ENCODE results near the gene KHDC3L. TPM values are rescaled to one million over a fixed set of nuclear protein-coding genes. Genes with fewer than 3 reads are reported as not detected.

The KHDC3L gene, protein sequence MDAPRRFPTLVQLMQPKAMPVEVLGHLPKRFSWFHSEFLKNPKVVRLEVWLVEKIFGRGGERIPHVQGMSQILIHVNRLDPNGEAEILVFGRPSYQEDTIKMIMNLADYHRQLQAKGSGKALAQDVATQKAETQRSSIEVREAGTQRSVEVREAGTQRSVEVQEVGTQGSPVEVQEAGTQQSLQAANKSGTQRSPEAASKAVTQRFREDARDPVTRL
- total RNA-seq, result not detected
- not detected for polyA plus RNA-seq
- 0 reads per million in 6 experiments for total RNA-seq

DNA sequence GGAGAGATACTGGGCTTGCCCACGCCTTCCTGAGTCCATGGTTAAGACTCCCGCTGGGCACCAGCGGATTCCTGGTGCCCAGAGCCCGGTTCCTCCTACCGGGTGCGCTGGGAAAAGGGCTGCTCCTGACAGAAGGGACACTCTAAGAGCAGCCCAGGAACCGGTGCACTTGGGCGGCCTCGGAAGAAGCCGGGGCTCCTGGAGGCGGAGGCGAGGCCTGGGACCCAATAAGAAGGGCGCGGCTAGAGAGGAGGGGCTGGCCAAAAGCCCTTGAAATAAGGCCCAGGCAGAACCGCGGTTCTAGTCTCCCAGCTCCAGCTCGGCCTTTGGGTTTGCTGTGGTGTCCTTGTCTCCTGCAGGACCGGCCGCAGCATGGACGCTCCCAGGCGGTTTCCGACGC is at the start of gene KHDC3L:
Gene KHDC3L (plus strand): TSS at position 301 of the 400 bp plus-strand sequence. CDS start 72 bp downstream, at position 373.
- ATAC-seq, result no peak
- H3K36me3 Mint-ChIP-seq, result no peaks in the 10 kb centered on the region
- DNase-seq, result no peak
- H3K4me3 Mint-ChIP-seq, result no peak within 1 kb of the TSS
- H3K9me3 Mint-ChIP-seq, result no peaks in the 10 kb centered on the region
- peaks cover 0 to 8% (median 3%) of the 10 kb centered on the region in 5 donors for H3K27me3 Mint-ChIP-seq
- peak within 1 kb of the TSS in 2 of 10 donors; percentile 29 to 44 for H3K27ac Mint-ChIP-seq
- POLR2A ChIA-PET, result no interaction called here
- H3K4me1 Mint-ChIP-seq, result no peaks in the 10 kb centered on the region

DNA sequence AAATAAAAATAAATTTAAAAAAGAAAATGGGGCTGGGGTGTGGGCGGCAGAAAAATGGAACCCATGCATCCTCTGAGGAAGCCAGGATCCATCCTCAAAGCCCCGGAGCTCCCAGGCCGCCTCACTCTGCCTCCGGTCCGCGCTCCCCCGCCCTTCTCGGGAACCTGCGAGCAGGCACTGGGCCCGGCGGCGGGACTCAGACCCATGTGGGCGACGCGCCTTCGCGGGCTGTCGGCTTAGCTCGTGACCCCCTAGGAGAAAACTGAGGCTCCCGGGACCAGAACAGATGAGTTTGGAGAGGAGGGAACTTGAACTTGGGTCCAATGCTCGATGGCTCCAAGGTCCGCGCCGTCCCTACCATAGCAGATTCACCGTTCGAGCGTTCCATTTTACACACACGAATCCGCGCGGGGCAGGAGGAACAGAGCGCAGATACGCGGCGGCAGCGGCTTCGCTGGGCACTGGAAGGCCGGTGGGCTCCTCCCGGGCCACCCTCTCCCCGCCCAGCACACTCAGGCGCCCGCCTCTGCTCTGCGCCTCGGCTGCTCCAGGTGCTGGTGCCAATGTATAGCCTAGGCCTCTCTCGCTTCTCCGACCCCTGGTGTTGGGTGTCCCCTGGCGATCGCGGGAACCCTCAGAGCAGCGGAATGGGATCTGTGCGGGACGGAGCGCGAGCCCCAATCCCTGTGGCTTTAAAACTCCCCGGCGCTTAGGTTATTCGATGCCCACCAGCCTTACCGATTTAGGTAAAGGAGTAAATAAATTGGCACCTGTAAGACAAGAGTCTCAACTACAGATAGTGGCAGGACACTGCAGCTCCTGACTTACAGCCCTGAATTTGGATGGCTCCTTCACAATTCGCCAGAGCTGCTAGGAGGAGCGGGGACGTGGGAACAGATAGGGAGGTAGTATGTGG is 47.6 kb upstream of the KHDC3L start:
- H3K36me3 Mint-ChIP-seq, result peaks cover 0 to 14% (median 10%) of the 10 kb centered on the region in 3 donors
- ATAC-seq (peak in 1 of 2 donors; percentile 22), DNase-seq (no peak)
- H3K27me3 Mint-ChIP-seq, result peaks cover 47 to 80% (median 53%) of the 10 kb centered on the region in 5 donors
- H3K4me1 Mint-ChIP-seq, result peaks cover 7 to 11% (median 9%) of the 10 kb centered on the region in 4 donors
- H3K9me3 Mint-ChIP-seq, result peaks cover 0 to 21% (median 9%) of the 10 kb centered on the region in 9 donors
- H3K4me3 Mint-ChIP-seq, result peak overlapping the region in 3 of 10 donors; percentile 9 to 33 (median 23)
- no peak overlapping the region for H3K27ac Mint-ChIP-seq
- POLR2A ChIA-PET, result no interaction called here

DNA sequence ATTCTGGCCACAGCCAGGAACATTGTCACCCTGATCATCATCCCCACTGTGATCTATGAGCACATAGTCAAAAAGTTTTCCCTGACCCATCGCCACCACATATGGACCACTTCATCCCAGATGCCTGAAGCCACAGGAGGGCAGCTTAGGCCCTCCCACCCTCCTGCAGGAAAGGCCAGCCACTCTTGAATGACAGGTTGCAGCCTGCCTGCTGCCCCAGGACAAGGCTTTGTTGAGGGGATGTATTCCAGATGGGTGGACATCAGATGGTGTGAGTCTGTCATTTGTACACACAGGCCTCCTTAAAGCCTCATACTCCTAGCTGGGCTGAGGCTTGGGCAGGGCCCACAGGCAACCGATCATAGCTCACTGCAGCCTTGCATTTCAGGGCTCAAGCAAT is 39.1 kb upstream of the KHDC3L start:
- Mint-ChIP-seq H3K36me3 (peaks cover 0 to 1% (median under 1%) of the 10 kb centered on the region in 3 donors), H3K27me3 (peaks cover 3 to 10% (median 4%) of the 10 kb centered on the region in 5 donors), H3K27ac (no peak overlapping the region), H3K9me3 (peaks cover 0 to 5% (median under 1%) of the 10 kb centered on the region in 9 donors), H3K4me1 (peaks cover 0 to 3% (median 0%) of the 10 kb centered on the region in 4 donors), H3K4me3 (no peak overlapping the region)
- DNase-seq, result no peak
- ATAC-seq, result no peak
- POLR2A ChIA-PET, result no interaction called here

GRCh38 chr6:73325656-73326055 is 36.8 kb upstream of the KHDC3L start:
- Mint-ChIP-seq H3K9me3 (no peaks in the 10 kb centered on the region), H3K27me3 (peaks cover 6 to 20% (median 10%) of the 10 kb centered on the region in 5 donors), H3K4me3 (no peak overlapping the region), H3K36me3 (no peaks in the 10 kb centered on the region), H3K27ac (no peak overlapping the region), H3K4me1 (peaks cover 0 to 3% (median 0%) of the 10 kb centered on the region in 4 donors)
- POLR2A ChIA-PET, result no interaction called here
- ATAC-seq, result no peak
- DNase-seq, result no peak

DNA sequence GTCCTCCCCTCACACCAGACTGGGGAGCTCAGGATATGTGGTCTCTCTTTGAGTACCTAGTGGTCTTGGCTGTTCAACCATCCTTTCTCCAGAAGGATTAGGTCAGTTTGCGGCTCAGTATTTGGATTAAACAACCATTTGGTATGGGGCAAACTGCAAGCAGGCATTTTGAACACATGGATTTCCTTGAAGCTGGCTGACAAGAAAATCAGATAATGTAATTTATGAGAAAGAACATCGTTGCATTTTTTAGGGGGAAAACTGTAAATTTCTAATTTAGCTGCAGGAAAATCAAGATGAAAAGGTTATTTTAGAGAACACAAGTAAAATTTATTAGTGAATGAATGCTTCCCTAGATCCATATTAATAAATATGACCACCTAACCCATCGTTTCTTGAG is 33.7 kb upstream of the KHDC3L start:
- POLR2A ChIA-PET, result no interaction called here
- no peak overlapping the region for H3K27ac Mint-ChIP-seq
- no peaks in the 10 kb centered on the region for H3K9me3 Mint-ChIP-seq
- no peak overlapping the region for H3K4me3 Mint-ChIP-seq
- ATAC-seq, result no peak
- peaks cover 0 to 3% (median 0%) of the 10 kb centered on the region in 4 donors for H3K4me1 Mint-ChIP-seq
- DNase-seq, result no peak
- H3K27me3 Mint-ChIP-seq, result peaks cover 7 to 32% (median 11%) of the 10 kb centered on the region in 5 donors
- no peaks in the 10 kb centered on the region for H3K36me3 Mint-ChIP-seq

GRCh38 chr6:73329201-73329600 is 33.3 kb upstream of the KHDC3L start:
- H3K27ac Mint-ChIP-seq, result no peak overlapping the region
- no peaks in the 10 kb centered on the region for H3K9me3 Mint-ChIP-seq
- POLR2A ChIA-PET, result no interaction called here
- H3K27me3 Mint-ChIP-seq, result peaks cover 7 to 32% (median 11%) of the 10 kb centered on the region in 5 donors
- DNase-seq, result no peak
- H3K4me3 Mint-ChIP-seq, result no peak overlapping the region
- ATAC-seq, result no peak
- H3K4me1 Mint-ChIP-seq, result peaks cover 0 to 3% (median 0%) of the 10 kb centered on the region in 4 donors
- H3K36me3 Mint-ChIP-seq, result no peaks in the 10 kb centered on the region

DNA sequence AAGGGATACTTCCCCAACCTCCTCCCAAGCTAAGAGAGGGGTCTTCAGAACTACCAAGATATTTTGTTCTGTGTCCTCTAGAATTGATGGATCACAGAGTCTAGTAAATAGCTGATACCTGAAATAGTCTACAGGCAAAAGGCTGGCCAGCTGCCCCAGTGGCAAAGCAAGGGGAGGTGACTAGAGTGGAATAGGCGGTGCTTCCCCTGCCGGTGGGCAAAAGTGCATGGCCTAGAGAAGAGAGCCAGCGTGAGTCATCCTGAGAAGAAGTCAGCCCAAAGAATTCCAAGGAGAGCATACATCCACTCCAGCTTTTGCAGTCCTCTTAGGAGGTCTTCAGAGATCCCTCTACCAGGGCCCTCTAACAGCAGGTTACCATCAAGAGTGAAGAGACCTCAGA is 23.1 kb upstream of the KHDC3L start:
- Mint-ChIP-seq H3K27ac (no peak overlapping the region), H3K4me3 (no peak overlapping the region), H3K36me3 (no peaks in the 10 kb centered on the region), H3K27me3 (no peaks in the 10 kb centered on the region), H3K4me1 (no peaks in the 10 kb centered on the region), H3K9me3 (no peaks in the 10 kb centered on the region)
- ATAC-seq (no peak), DNase-seq (no peak)
- POLR2A ChIA-PET, result no interaction called here

DNA sequence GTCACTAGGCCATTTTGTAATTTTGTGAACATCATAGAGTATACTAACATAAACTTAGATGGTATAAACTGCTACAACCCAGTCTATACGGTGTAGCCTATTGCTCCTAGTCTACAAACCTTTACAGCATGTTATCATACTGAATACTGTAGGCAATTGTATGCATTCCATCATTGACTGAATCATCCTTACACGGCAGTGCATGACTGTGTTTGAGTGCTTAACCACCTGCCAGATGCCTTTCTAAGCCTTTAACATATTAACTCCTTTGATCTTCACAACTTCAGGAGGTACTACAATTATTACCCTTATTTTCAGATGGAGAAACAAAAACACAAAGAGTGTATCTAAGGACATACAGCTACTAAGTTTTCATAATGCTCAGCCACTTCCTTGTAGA is 22.4 kb upstream of the KHDC3L start:
- Mint-ChIP-seq H3K4me3 (no peak overlapping the region), H3K27me3 (no peaks in the 10 kb centered on the region), H3K4me1 (no peaks in the 10 kb centered on the region), H3K36me3 (no peaks in the 10 kb centered on the region), H3K9me3 (no peaks in the 10 kb centered on the region), H3K27ac (no peak overlapping the region)
- no peak for DNase-seq
- ATAC-seq, result no peak
- POLR2A ChIA-PET, result no interaction called here

DNA sequence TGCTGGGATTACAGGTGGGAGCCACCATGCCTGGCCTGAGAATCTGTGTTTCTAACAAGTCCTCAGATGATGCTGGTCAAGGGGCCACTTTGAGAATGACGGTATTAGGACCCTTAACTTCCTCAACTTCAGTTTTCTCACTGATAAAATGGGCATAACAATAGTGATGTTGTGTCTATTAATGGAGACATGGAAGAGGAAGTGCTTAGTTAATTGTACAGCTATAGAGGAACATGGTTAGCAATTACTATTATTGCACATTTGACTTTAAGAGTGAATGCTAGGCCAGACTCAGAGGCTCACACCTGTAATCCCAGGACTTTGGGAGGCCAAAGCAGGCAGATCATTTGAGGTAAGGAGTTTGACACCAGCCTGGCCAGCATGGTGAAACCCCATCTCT is 21.1 kb upstream of the KHDC3L start:
- no peak for DNase-seq

GRCh38 chr6:73342174-73342573 is 20.3 kb upstream of the KHDC3L start:
- no peak overlapping the region for H3K27ac Mint-ChIP-seq
- H3K27me3 Mint-ChIP-seq, result peaks cover 0 to 10% (median 4%) of the 10 kb centered on the region in 5 donors
- ATAC-seq, result no peak
- no peaks in the 10 kb centered on the region for H3K36me3 Mint-ChIP-seq
- POLR2A ChIA-PET, result no interaction called here
- no peaks in the 10 kb centered on the region for H3K9me3 Mint-ChIP-seq
- no peak for DNase-seq
- H3K4me3 Mint-ChIP-seq, result no peak overlapping the region
- H3K4me1 Mint-ChIP-seq, result no peaks in the 10 kb centered on the region

More for the DNA sequence above, 21.1 kb upstream of the KHDC3L start:
- Mint-ChIP-seq H3K4me3 (no peak overlapping the region), H3K27me3 (peaks cover 0 to 1% (median 0%) of the 10 kb centered on the region in 5 donors), H3K27ac (no peak overlapping the region), H3K9me3 (no peaks in the 10 kb centered on the region), H3K36me3 (no peaks in the 10 kb centered on the region), H3K4me1 (no peaks in the 10 kb centered on the region)
- POLR2A ChIA-PET, result no interaction called here
- ATAC-seq, result no peak

DNA sequence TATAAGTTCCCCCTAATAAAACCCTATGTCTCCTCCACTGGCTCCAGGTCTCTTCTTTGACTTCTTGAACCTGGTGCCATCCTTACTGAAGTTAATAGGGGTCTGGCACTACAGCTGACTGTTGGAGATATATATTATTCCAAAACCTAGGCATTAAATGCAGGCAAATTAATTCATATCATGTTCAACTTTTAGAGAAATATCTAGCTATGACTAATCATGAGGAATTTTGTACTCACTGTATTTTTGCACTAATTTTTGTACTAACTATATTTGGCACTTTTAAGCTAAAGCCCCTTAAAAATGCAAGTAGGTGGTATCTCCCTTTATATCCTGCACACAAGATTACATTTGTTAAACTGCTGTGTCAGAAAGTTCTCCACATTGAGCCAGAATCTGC is 19.3 kb upstream of the KHDC3L start:
- H3K27ac Mint-ChIP-seq, result no peak overlapping the region
- POLR2A ChIA-PET, result no interaction called here
- DNase-seq (no peak), ATAC-seq (no peak)
- H3K4me1 Mint-ChIP-seq, result no peaks in the 10 kb centered on the region
- peaks cover 4 to 20% (median 10%) of the 10 kb centered on the region in 5 donors for H3K27me3 Mint-ChIP-seq
- H3K36me3 Mint-ChIP-seq, result no peaks in the 10 kb centered on the region
- H3K9me3 Mint-ChIP-seq, result no peaks in the 10 kb centered on the region
- H3K4me3 Mint-ChIP-seq, result no peak overlapping the region

GRCh38 chr6:73348550-73349204 is 13.8 kb upstream of the KHDC3L start:
- Mint-ChIP-seq H3K27ac (no peak overlapping the region), H3K27me3 (peaks cover 18 to 54% (median 33%) of the 10 kb centered on the region in 5 donors), H3K9me3 (peaks cover 0 to 2% (median 0%) of the 10 kb centered on the region in 9 donors)

DNA sequence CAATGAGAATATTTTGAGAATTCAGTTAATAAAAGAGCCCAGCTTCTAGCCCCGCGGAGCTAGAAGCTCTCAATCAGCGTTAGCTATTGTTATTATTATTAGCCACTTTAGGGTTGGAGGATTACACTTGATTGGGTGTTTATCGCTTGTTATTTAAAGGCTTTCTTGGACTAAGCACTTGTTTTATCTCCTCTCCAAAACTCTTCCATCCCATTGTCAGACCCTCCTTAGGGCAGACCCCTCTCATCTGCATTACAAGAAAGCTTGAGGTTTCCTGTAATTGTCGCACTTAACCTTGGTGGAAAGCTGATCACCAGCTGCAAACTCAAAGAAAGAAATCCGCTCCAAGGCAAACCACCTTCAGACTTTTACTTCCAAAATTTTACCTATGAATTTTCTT is 13.1 kb upstream of the KHDC3L start:
- ATAC-seq (no peak), DNase-seq (no peak)
- Mint-ChIP-seq H3K36me3 (no peaks in the 10 kb centered on the region), H3K27ac (no peak overlapping the region), H3K4me3 (no peak overlapping the region), H3K27me3 (peaks cover 18 to 54% (median 33%) of the 10 kb centered on the region in 5 donors), H3K4me1 (peaks cover 0 to 2% (median 0%) of the 10 kb centered on the region in 4 donors), H3K9me3 (peaks cover 0 to 2% (median 0%) of the 10 kb centered on the region in 9 donors)
- POLR2A ChIA-PET, result no interaction called here

More at GRCh38 chr6:73348550-73349204, 13.8 kb upstream of the KHDC3L start:
- Mint-ChIP-seq H3K4me1 (peaks cover 0 to 2% (median 0%) of the 10 kb centered on the region in 4 donors), H3K36me3 (no peaks in the 10 kb centered on the region), H3K4me3 (no peak overlapping the region)
- POLR2A ChIA-PET, result no interaction called here
- ATAC-seq, result no peak
- no peak for DNase-seq
